ENCODE data around the gene TASOR.

GRCh38 chr3:56684029-56684428 lies 964 bp upstream of the TASOR start:
- TF ChIP-seq ATF3 (IDR thresholded peaks at IDR 0.05) = no peak
- TF ChIP-seq, protein P1, sequence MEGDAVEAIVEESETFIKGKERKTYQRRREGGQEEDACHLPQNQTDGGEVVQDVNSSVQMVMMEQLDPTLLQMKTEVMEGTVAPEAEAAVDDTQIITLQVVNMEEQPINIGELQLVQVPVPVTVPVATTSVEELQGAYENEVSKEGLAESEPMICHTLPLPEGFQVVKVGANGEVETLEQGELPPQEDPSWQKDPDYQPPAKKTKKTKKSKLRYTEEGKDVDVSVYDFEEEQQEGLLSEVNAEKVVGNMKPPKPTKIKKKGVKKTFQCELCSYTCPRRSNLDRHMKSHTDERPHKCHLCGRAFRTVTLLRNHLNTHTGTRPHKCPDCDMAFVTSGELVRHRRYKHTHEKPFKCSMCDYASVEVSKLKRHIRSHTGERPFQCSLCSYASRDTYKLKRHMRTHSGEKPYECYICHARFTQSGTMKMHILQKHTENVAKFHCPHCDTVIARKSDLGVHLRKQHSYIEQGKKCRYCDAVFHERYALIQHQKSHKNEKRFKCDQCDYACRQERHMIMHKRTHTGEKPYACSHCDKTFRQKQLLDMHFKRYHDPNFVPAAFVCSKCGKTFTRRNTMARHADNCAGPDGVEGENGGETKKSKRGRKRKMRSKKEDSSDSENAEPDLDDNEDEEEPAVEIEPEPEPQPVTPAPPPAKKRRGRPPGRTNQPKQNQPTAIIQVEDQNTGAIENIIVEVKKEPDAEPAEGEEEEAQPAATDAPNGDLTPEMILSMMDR (IDR thresholded peaks at IDR 0.05 in 2 of 3, conservative IDR thresholded peaks at IDR 0.05 in 1 of 3; ENCODE audit: borderline replicate concordance in 1 of 3, insufficient read depth in 1 of 3, low read depth in 2 of 3, low read length in 2 of 3) = no peak
- TF ChIP-seq POLR2A (IDR thresholded peaks at IDR 0.05; ENCODE audit: borderline replicate concordance, extremely low read depth, insufficient read depth, insufficient read length) = no peak
- no peak for TF ChIP-seq REST (IDR thresholded peaks at IDR 0.05; ENCODE audit: low read depth)
- TF ChIP-seq POLR2AphosphoS5 (IDR thresholded peaks at IDR 0.05; ENCODE audit: low read depth, low read length) = no peak
- TF ChIP-seq ZNF274 (IDR thresholded peaks at IDR 0.05; ENCODE audit: low read depth, low read length) = no peak
- no peak for TF ChIP-seq SRF (IDR thresholded peaks at IDR 0.05; ENCODE audit: low read depth)
- TF ChIP-seq ZBTB33 (IDR thresholded peaks at IDR 0.05; ENCODE audit: extremely low read depth, insufficient replicate concordance, low read length) = no peak
- no peak for TF ChIP-seq EZH2 (IDR thresholded peaks at IDR 0.05)
- no peak for TF ChIP-seq YY1 (IDR thresholded peaks at IDR 0.05; ENCODE audit: extremely low read depth, insufficient replicate concordance, low read depth, low read length)
- TF ChIP-seq FOSL1 (IDR thresholded peaks at IDR 0.05; ENCODE audit: low read depth) = no peak
- TF ChIP-seq TCF7L2 (IDR thresholded peaks at IDR 0.05; ENCODE audit: borderline replicate concordance, extremely low read depth, insufficient read depth, insufficient read length) = no peak
